Chondrocyte (in vitro differentiated cells): ENCODE measurements around the gene CMPK1. TPM values are rescaled to one million over a fixed set of nuclear protein-coding genes. Genes with fewer than 3 reads are reported as not detected.

Experiments
- DNase-seq: peaks from one replicate; pipeline ENCODE4 v3.0.0; 2021; ENCODE audit warnings: mixed read lengths, low spot score
- H3K27ac Mint-ChIP-seq: one replicate; pipeline ENCODE4 v1.8.0; 2021; ENCODE audit warnings: mild to moderate bottlenecking, moderate library complexity, mixed read lengths; ENCODE audit not compliant: unreplicated experiment
- H3K27me3 Mint-ChIP-seq: 2 replicates; pipeline ENCODE4 v1.8.0; 2021; ENCODE audit warnings: low read depth, mixed read lengths
- H3K36me3 Mint-ChIP-seq: 2 replicates; pipeline ENCODE4 v1.8.0; 2021; ENCODE audit warnings: low read depth, mixed read lengths
- H3K4me1 Mint-ChIP-seq: 2 replicates; pipeline ENCODE4 v1.8.0; 2021; ENCODE audit warnings: low read depth, mild to moderate bottlenecking, mixed read lengths
- H3K4me3 Mint-ChIP-seq: one replicate; pipeline ENCODE4 v1.8.0; 2021; ENCODE audit warnings: mild to moderate bottlenecking, moderate library complexity, mixed read lengths; ENCODE audit not compliant: unreplicated experiment
- H3K9me3 Mint-ChIP-seq: 2 replicates; pipeline ENCODE4 v1.8.0; 2021; ENCODE audit warnings: low read depth, mixed read lengths
- total RNA-seq: library from RNA; stranded (reverse); gene quantifications from 3 replicates; pipeline ENCODE4 v1.2.1, GENCODE V29; 2021
- TF ChIP-seq, protein P1 (sequence below): fragments of 200-600 bp; sonication (generic); IDR thresholded peaks from 2 replicates; pipeline ENCODE4 v1.5.0; 2021; ENCODE audit warnings: antibody characterized with exemption, mild to moderate bottlenecking, moderate library complexity

Gene CMPK1
- total RNA-seq, 1 donor from 2014 or later, result 135 TPM

- Mint-ChIP-seq H3K4me1 (peaks cover 9% of the 10 kb centered on the region), H3K27ac (no peak overlapping the region), H3K4me3 (no peak overlapping the region), H3K9me3 (no peaks in the 10 kb centered on the region), H3K27me3 (no peaks in the 10 kb centered on the region), H3K36me3 (peaks cover 24% of the 10 kb centered on the region)
- TF ChIP-seq, protein P1, sequence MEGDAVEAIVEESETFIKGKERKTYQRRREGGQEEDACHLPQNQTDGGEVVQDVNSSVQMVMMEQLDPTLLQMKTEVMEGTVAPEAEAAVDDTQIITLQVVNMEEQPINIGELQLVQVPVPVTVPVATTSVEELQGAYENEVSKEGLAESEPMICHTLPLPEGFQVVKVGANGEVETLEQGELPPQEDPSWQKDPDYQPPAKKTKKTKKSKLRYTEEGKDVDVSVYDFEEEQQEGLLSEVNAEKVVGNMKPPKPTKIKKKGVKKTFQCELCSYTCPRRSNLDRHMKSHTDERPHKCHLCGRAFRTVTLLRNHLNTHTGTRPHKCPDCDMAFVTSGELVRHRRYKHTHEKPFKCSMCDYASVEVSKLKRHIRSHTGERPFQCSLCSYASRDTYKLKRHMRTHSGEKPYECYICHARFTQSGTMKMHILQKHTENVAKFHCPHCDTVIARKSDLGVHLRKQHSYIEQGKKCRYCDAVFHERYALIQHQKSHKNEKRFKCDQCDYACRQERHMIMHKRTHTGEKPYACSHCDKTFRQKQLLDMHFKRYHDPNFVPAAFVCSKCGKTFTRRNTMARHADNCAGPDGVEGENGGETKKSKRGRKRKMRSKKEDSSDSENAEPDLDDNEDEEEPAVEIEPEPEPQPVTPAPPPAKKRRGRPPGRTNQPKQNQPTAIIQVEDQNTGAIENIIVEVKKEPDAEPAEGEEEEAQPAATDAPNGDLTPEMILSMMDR, result no peak
- DNase-seq, result no peak
These were observed 44.6 kb downstream of the CMPK1 start for GRCh38 chr1:47378147-47378546.

DNA sequence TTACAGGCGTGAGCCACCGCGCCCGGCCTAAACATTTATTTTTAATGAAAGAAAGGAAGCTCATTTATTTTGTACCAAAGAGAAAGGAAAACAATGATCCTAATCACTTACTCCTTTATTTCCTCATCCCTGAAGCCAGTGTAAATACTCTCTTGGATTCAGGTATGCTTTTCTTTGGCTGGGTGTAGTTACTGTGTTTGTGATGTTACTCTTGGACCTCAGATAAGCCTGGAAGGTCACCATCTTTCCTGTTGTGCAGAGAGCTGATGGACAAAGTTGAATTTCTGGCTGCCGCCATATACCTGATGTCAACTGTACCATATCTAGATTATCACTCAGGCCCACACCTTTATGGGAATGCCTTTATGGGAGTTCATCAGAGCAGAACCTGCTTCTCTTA is 47.1 kb downstream of the CMPK1 start:
- Mint-ChIP-seq H3K27ac (no peak overlapping the region), H3K27me3 (no peaks in the 10 kb centered on the region), H3K4me3 (no peak overlapping the region), H3K9me3 (no peaks in the 10 kb centered on the region), H3K4me1 (peaks cover 9% of the 10 kb centered on the region), H3K36me3 (peaks cover 18% of the 10 kb centered on the region)
- no peak for DNase-seq
- TF ChIP-seq, protein P1, result no peak

- no peaks in the 10 kb centered on the region for H3K9me3 Mint-ChIP-seq
- DNase-seq, result no peak
- no peaks in the 10 kb centered on the region for H3K27me3 Mint-ChIP-seq
- peaks cover 9% of the 10 kb centered on the region for H3K4me1 Mint-ChIP-seq
- H3K27ac Mint-ChIP-seq, result no peak overlapping the region
- no peak overlapping the region for H3K4me3 Mint-ChIP-seq
- TF ChIP-seq, protein P1, result no peak
- H3K36me3 Mint-ChIP-seq, result peaks cover 17% of the 10 kb centered on the region
These were observed 48.9 kb downstream of the CMPK1 start for GRCh38 chr1:47382399-47382983.

DNA sequence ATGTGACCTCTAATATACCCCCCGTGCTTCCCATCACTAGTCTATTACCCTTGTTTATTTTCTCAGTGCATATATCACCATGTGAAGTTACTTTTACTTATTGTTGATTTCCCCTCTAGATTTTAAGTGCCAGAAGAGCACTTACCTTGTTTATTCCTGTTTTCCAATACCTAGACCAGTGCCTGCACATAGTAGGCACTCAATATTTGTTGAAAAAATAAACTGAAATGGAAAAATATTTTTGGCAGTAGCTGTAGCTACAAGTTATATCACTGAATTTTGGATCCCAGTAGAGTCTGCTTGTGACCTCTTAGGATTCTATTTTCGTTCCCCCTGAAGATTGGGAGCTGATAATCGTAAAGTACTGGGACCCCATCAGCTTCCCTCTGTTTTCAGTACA is 50.5 kb downstream of the CMPK1 start:
- TF ChIP-seq, protein P1, result no peak
- Mint-ChIP-seq H3K4me3 (no peak overlapping the region), H3K9me3 (no peaks in the 10 kb centered on the region)

DNA sequence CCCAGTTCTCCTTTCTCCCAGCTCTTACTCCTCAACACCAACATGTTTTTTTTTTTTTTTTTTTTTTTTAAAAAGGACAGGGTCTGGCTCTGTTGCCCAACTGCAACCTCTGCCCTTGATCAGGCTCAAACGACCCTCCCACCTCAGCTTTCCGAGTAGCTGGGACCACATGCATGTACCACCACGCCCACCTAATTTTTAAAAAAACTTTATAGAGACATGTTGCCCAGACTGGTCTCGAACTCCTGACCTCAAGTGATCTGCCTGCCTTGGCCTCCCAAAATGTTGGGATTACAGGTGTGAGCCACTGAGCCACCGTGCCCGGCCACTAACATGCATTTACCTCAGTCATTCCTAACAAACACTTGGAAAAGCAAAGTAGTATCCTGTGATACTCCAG is 51.4 kb downstream of the CMPK1 start:
- no peaks in the 10 kb centered on the region for H3K27me3 Mint-ChIP-seq

More for the DNA sequence above, 50.5 kb downstream of the CMPK1 start:
- Mint-ChIP-seq H3K27me3 (no peaks in the 10 kb centered on the region), H3K36me3 (peaks cover 13% of the 10 kb centered on the region), H3K4me1 (peaks cover 11% of the 10 kb centered on the region), H3K27ac (no peak overlapping the region)
- no peak for DNase-seq

More for the DNA sequence above, 51.4 kb downstream of the CMPK1 start:
- Mint-ChIP-seq H3K4me1 (peaks cover 4% of the 10 kb centered on the region), H3K4me3 (no peak overlapping the region), H3K36me3 (peaks cover 7% of the 10 kb centered on the region), H3K9me3 (no peaks in the 10 kb centered on the region), H3K27ac (no peak overlapping the region)
- TF ChIP-seq, protein P1, result no peak
- DNase-seq, result no peak
